ENCODE data around the gene FAM83C. TPM values are rescaled to one million over a fixed set of nuclear protein-coding genes. Genes with fewer than 3 reads are reported as not detected.

Gene FAM83C
- total and polyA plus RNA-seq, 9 of the 15 experiments (the other 6 are each of a cell fraction or from before 2014, with no cell fraction given), result not detected

DNA sequence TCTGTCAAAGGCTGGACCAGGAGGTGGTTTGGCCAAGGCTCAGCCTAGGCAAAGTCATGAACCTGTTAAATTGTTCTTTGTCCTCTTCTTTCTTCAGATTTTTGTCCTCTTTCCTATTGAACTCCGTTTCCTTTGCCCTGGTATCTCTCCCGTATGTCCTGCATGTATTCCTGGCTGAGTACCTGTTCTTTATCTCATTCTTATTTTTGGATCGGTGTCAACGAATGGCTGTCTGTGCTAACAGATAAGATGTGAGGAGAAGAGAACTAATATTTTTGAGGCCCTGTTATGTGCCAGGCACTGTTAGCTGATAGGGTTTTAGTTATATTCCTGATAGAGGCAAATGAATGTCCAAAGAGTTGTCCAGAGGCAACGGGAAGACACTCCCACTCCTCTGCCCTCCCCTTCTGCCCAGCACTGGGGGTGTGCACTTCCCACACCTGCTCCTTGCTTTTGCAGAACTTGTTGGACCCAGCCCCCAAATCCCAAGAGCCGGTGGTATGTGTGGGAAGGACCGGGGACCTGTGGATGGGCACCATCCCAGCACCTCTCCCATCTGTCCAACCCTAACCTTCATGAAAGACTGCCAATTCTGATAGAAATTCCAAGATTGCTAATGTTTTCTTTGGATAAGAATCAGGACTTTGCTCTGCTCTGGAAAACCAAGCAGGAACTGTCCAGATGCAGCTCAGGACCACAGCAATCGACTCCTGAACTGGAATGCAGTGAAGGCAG is 34.9 kb downstream of the FAM83C start:
- H3K27me3 ChIP-seq (ENCODE audit: control insufficient read depth in 2 of 2, insufficient read depth in 2 of 2, low read length in 2 of 2), result peaks cover 2 to 17% of the 10 kb centered on the region in 2 experiments; a peak in 3 of 5 replicates
- in situ Hi-C loops (cut with MboI) (no loop called here), intact Hi-C loops (cut with micrococcal nuclease) (no loop called here)
- peak overlapping the region in 1 of 2 experiments; percentile 42; a peak in 1 of 4 replicates for H3K9ac ChIP-seq (ENCODE audit: insufficient read depth in 1 of 2, low read depth in 2 of 2, low read length in 2 of 2)
- H3K4me2 ChIP-seq (ENCODE audit: insufficient read depth, low read length), result no peak overlapping the region
- H4K20me1 ChIP-seq (replicated peaks; ENCODE audit: control insufficient read depth, insufficient read depth, low read length), result 0 out of 2 replicates have a peak, but pooled peaks cover 6% of the 10 kb centered on the region
- BruUV-seq (replicated peaks), result no TSS peak
- H3K79me2 ChIP-seq (ENCODE audit: control insufficient read depth, insufficient read depth, low read length), result no peaks in the 10 kb centered on the region
- no peaks in the 10 kb centered on the region for H3K9me1 ChIP-seq (ENCODE audit: control insufficient read depth, insufficient read depth, low read length)
- no peak overlapping the region for H3K27ac ChIP-seq (ENCODE audit: extremely low read depth, low read depth, low read length)
- H2AFZ ChIP-seq (ENCODE audit: low read depth, low read length), result no peak overlapping the region
- FAIRE-seq (no peak), DNase-seq (ENCODE audit: extremely low read depth in 1 of 4, low spot score in 3 of 4) (no peak), ATAC-seq (no peak)
- no peaks in the 10 kb centered on the region for H3K36me3 ChIP-seq (ENCODE audit: control insufficient read depth, insufficient read depth, low read length)
- CTCF ChIA-PET (ENCODE audit: low intra/inter-chr PET ratio), result no interaction called here
- 2% methylated on average over 8 of the region's 8 CpGs for WGBS (ENCODE audit: insufficient coverage, low coverage, missing lambda C conversion rate)
- no peak overlapping the region for H3K4me3 ChIP-seq
- POLR2A ChIA-PET, result no interaction called here
- H3K4me1 ChIP-seq (replicated peaks in 1 of 2; ENCODE audit: control insufficient read depth in 2 of 2, insufficient read depth in 2 of 2, low read length in 2 of 2), result peaks cover 4% of the 10 kb centered on the region in 2 experiments; a peak in 3 of 5 replicates
- H3K9me3 ChIP-seq (replicated peaks; ENCODE audit: control insufficient read depth, insufficient read depth, low read depth, low read length), result no peaks in the 10 kb centered on the region
- peak; percentile 45 for TF ChIP-seq NFIC (IDR thresholded peaks at IDR 0.05)
- TF ChIP-seq FOXA3 (CRISPR knock-in tag; conservative IDR thresholded peaks at IDR 0.05 in 1 of 2, IDR thresholded peaks at IDR 0.05 in 1 of 2), result no peak
- no peak for TF ChIP-seq SUPT5H (IDR thresholded peaks at IDR 0.05)
- TF ChIP-seq TAL1 (IDR thresholded peaks at IDR 0.05), result 0 out of 2 replicates have a peak, but pooled peaks have one; percentile 13
- TF ChIP-seq DACH1 (IDR thresholded peaks at IDR 0.05; ENCODE audit: partially characterized antibody), result no peak
- 0 out of 2 replicates have a peak, but pooled peaks have one; percentile 21 for TF ChIP-seq CBFA2T2 (conservative IDR thresholded peaks at IDR 0.05)
- TF ChIP-seq PHF21A (IDR thresholded peaks at IDR 0.05; ENCODE audit: borderline replicate concordance, low read depth), result no peak
- TF ChIP-seq ZNF24 (IDR thresholded peaks at IDR 0.05), result no peak
- TF ChIP-seq MEF2A (IDR thresholded peaks at IDR 0.05; ENCODE audit: control insufficient read depth, low read depth, low read length), result 0 out of 2 replicates have a peak, but pooled peaks have one; percentile 11
- no peak for TF ChIP-seq ELF1 (tag; IDR thresholded peaks at IDR 0.05)
- TF ChIP-seq ARID1B (IDR thresholded peaks at IDR 0.05), result peak; percentile 49; the same call in 1 of the 2 replicates
- TF ChIP-seq MYBL2 (IDR thresholded peaks at IDR 0.05; ENCODE audit: low read depth), result no peak
- TF ChIP-seq MYBL2 (CRISPR knock-in tag; IDR thresholded peaks at IDR 0.05; ENCODE audit: borderline replicate concordance), result no peak
- no peak for TF ChIP-seq ZNF347 (CRISPR knock-in tag; IDR thresholded peaks at IDR 0.05; ENCODE audit: low read depth)
- TF ChIP-seq FOXK2 (conservative IDR thresholded peaks at IDR 0.05 in 1 of 2, IDR thresholded peaks at IDR 0.05 in 1 of 2; ENCODE audit: low read depth in 2 of 2), result no peak
- no peak for TF ChIP-seq NELFE (IDR thresholded peaks at IDR 0.05; ENCODE audit: insufficient read depth, insufficient read length)
- TF ChIP-seq, protein P1, sequence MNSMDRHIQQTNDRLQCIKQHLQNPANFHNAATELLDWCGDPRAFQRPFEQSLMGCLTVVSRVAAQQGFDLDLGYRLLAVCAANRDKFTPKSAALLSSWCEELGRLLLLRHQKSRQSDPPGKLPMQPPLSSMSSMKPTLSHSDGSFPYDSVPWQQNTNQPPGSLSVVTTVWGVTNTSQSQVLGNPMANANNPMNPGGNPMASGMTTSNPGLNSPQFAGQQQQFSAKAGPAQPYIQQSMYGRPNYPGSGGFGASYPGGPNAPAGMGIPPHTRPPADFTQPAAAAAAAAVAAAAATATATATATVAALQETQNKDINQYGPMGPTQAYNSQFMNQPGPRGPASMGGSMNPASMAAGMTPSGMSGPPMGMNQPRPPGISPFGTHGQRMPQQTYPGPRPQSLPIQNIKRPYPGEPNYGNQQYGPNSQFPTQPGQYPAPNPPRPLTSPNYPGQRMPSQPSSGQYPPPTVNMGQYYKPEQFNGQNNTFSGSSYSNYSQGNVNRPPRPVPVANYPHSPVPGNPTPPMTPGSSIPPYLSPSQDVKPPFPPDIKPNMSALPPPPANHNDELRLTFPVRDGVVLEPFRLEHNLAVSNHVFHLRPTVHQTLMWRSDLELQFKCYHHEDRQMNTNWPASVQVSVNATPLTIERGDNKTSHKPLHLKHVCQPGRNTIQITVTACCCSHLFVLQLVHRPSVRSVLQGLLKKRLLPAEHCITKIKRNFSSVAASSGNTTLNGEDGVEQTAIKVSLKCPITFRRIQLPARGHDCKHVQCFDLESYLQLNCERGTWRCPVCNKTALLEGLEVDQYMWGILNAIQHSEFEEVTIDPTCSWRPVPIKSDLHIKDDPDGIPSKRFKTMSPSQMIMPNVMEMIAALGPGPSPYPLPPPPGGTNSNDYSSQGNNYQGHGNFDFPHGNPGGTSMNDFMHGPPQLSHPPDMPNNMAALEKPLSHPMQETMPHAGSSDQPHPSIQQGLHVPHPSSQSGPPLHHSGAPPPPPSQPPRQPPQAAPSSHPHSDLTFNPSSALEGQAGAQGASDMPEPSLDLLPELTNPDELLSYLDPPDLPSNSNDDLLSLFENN (IDR thresholded peaks at IDR 0.05; ENCODE audit: low read depth in 2 of 2, low read length in 2 of 2), result no peak
- TF ChIP-seq SAP30 (IDR thresholded peaks at IDR 0.05; ENCODE audit: borderline replicate concordance, insufficient read depth, low read depth, low read length, poor library complexity, severe bottlenecking), result no peak
- no peak for TF ChIP-seq ZNF431 (CRISPR knock-in tag; IDR thresholded peaks at IDR 0.05)
- TF ChIP-seq KLF6 (CRISPR knock-in tag; IDR thresholded peaks at IDR 0.05; ENCODE audit: borderline replicate concordance), result no peak
- peak; percentile 40 for TF ChIP-seq TCF3 (CRISPR knock-in tag; IDR thresholded peaks at IDR 0.05)
